ENCODE results near the gene PRSS2.
A peak's percentile ranks its signal among the peaks of the same experiment; 100 is the strongest.

Gene PRSS2

GRCh38 chr7:142808802-142809583 is 38.2 kb downstream of the PRSS2 start:
- in situ Hi-C loops (cut with HindIII; ENCODE audit: low pct_ligation_motif_present, low pct_unique_long_range_greater_than_20kb, low sequenced_read_pairs) = loop anchor here (25.0 kb wide), 1 partner anchor 172 kb away; no protein-coding TSS in a partner anchor
- no peak for DNase-seq

GRCh38 chr7:142809671-142810070 is 38.9 kb downstream of the PRSS2 start:
- DNase-seq = no peak
- in situ Hi-C loops (cut with HindIII; ENCODE audit: low pct_ligation_motif_present, low pct_unique_long_range_greater_than_20kb, low sequenced_read_pairs) = loop anchor here (25.0 kb wide), 1 partner anchor 172 kb away; no protein-coding TSS in a partner anchor

- in situ Hi-C loops (cut with HindIII; ENCODE audit: low pct_ligation_motif_present, low pct_unique_long_range_greater_than_20kb, low sequenced_read_pairs) = loop anchor here (25.0 kb wide), 1 partner anchor 174 kb away; no protein-coding TSS in a partner anchor
- peak; percentile 59 for DNase-seq
These were observed 40.5 kb downstream of the PRSS2 start for GRCh38 chr7:142811154-142811737.

GRCh38 chr7:142812437-142813215 is 41.9 kb downstream of the PRSS2 start:
- in situ Hi-C loops (cut with HindIII; ENCODE audit: low pct_ligation_motif_present, low pct_unique_long_range_greater_than_20kb, low sequenced_read_pairs) = loop anchor here (25.0 kb wide), 1 partner anchor 175 kb away; no protein-coding TSS in a partner anchor
- DNase-seq = no peak

- no peak for DNase-seq
These were observed 42.5 kb downstream of the PRSS2 start for GRCh38 chr7:142813226-142813625.

GRCh38 chr7:142813699-142814098 is 42.9 kb downstream of the PRSS2 start:
- DNase-seq = no peak
- in situ Hi-C loops (cut with HindIII; ENCODE audit: low pct_ligation_motif_present, low pct_unique_long_range_greater_than_20kb, low sequenced_read_pairs) = loop anchor here (25.0 kb wide), 1 partner anchor 176 kb away; no protein-coding TSS in a partner anchor

More at GRCh38 chr7:142813226-142813625, 42.5 kb downstream of the PRSS2 start:
- in situ Hi-C loops (cut with HindIII; ENCODE audit: low pct_ligation_motif_present, low pct_unique_long_range_greater_than_20kb, low sequenced_read_pairs) = loop anchor here (25.0 kb wide), 1 partner anchor 176 kb away; no protein-coding TSS in a partner anchor

GRCh38 chr7:142814451-142814850 is 43.7 kb downstream of the PRSS2 start:
- DNase-seq = no peak
- in situ Hi-C loops (cut with HindIII; ENCODE audit: low pct_ligation_motif_present, low pct_unique_long_range_greater_than_20kb, low sequenced_read_pairs) = loop anchor here (25.0 kb wide), 1 partner anchor 177 kb away; no protein-coding TSS in a partner anchor

GRCh38 chr7:142815134-142815533 is 44.4 kb downstream of the PRSS2 start:
- in situ Hi-C loops (cut with HindIII; ENCODE audit: low pct_ligation_motif_present, low pct_unique_long_range_greater_than_20kb, low sequenced_read_pairs) = loop anchor here (25.0 kb wide), 1 partner anchor 178 kb away; no protein-coding TSS in a partner anchor
- DNase-seq = no peak

- in situ Hi-C loops (cut with HindIII; ENCODE audit: low pct_ligation_motif_present, low pct_unique_long_range_greater_than_20kb, low sequenced_read_pairs) = loop anchor here (25.0 kb wide), 1 partner anchor 180 kb away; no protein-coding TSS in a partner anchor
- no peak for DNase-seq
These were observed 46.7 kb downstream of the PRSS2 start for GRCh38 chr7:142817506-142817905.

GRCh38 chr7:142819530-142819929 is 48.8 kb downstream of the PRSS2 start:
- no peak for DNase-seq
- in situ Hi-C loops (cut with HindIII; ENCODE audit: low pct_ligation_motif_present, low pct_unique_long_range_greater_than_20kb, low sequenced_read_pairs) = loop anchor here (25.0 kb wide), 1 partner anchor 182 kb away; no protein-coding TSS in a partner anchor

- no peak for DNase-seq
- in situ Hi-C loops (cut with HindIII; ENCODE audit: low pct_ligation_motif_present, low pct_unique_long_range_greater_than_20kb, low sequenced_read_pairs) = loop anchor here (25.0 kb wide), 1 partner anchor 185 kb away; no protein-coding TSS in a partner anchor
These were observed 51.9 kb downstream of the PRSS2 start for GRCh38 chr7:142822714-142823113.
